ENCODE data around the gene TRMT6. TPM values are rescaled to one million over a fixed set of nuclear protein-coding genes. Genes with fewer than 3 reads are reported as not detected.

TRMT6 gene
- total RNA-seq, 1 experiment from 2014 or later, result 17.3 TPM

- DNase-seq (ENCODE audit: low spot score), result no peak
These were observed 426 bp downstream of the TRMT6 start for GRCh38 chr20:5949943-5950270.

- DNase-seq (ENCODE audit: low spot score), result no peak
These were observed 3.1 kb downstream of the TRMT6 start for GRCh38 chr20:5947276-5947675.

GRCh38 chr20:5945963-5946362 is 4.4 kb downstream of the TRMT6 start:
- no peak for DNase-seq (ENCODE audit: low spot score)

GRCh38 chr20:5938456-5939029 is 11.8 kb downstream of the TRMT6 start:
- DNase-seq (ENCODE audit: low spot score), result no peak

GRCh38 chr20:5936238-5936637 is 14.1 kb downstream of the TRMT6 start:
- DNase-seq (ENCODE audit: low spot score), result no peak

GRCh38 chr20:5935384-5935783 is 14.9 kb downstream of the TRMT6 start:
- no peak for DNase-seq (ENCODE audit: low spot score)

- DNase-seq (ENCODE audit: low spot score), result no peak
These were observed 16.4 kb downstream of the TRMT6 start for GRCh38 chr20:5933802-5934436.

GRCh38 chr20:5932796-5933195 is 17.5 kb downstream of the TRMT6 start:
- DNase-seq (ENCODE audit: low spot score), result no peak

- no peak for DNase-seq (ENCODE audit: low spot score)
These were observed 18.9 kb downstream of the TRMT6 start for GRCh38 chr20:5931411-5931810.

- no peak for DNase-seq (ENCODE audit: low spot score)
These were observed 21.3 kb downstream of the TRMT6 start for GRCh38 chr20:5928836-5929715.

GRCh38 chr20:5927749-5928462 is 22.4 kb downstream of the TRMT6 start:
- no peak for DNase-seq (ENCODE audit: low spot score)

- DNase-seq (ENCODE audit: low spot score), result no peak
These were observed 24.8 kb downstream of the TRMT6 start for GRCh38 chr20:5925551-5925950.

GRCh38 chr20:5923493-5923892 is 26.8 kb downstream of the TRMT6 start:
- no peak for DNase-seq (ENCODE audit: low spot score)

- no peak for DNase-seq (ENCODE audit: low spot score)
These were observed 29.8 kb downstream of the TRMT6 start for GRCh38 chr20:5920581-5920980.

GRCh38 chr20:5919626-5920544 is 30.4 kb downstream of the TRMT6 start:
- no peak for DNase-seq (ENCODE audit: low spot score)

GRCh38 chr20:5918856-5919625 is 31.3 kb downstream of the TRMT6 start:
- DNase-seq (ENCODE audit: low spot score), result peak; percentile 78

- DNase-seq (ENCODE audit: low spot score), result no peak
These were observed 35.5 kb downstream of the TRMT6 start for GRCh38 chr20:5914859-5915258.

- DNase-seq (ENCODE audit: low spot score), result no peak
These were observed 37.2 kb downstream of the TRMT6 start for GRCh38 chr20:5913166-5913565.

- DNase-seq (ENCODE audit: low spot score), result no peak
These were observed 40.1 kb downstream of the TRMT6 start for GRCh38 chr20:5910186-5910585.

GRCh38 chr20:5908981-5909380 is 41.4 kb downstream of the TRMT6 start:
- no peak for DNase-seq (ENCODE audit: low spot score)

- DNase-seq (ENCODE audit: low spot score), result no peak
These were observed 49.4 kb downstream of the TRMT6 start for GRCh38 chr20:5900908-5901307.
